Measurements from ENCODE around the gene KRTAP1-1. TPM values are rescaled to one million over a fixed set of nuclear protein-coding genes. Genes with fewer than 3 reads are reported as not detected.
"Not testable (repeated sequence)": the region's sequence is repeated elsewhere in the genome, so short reads cannot be mapped to it uniquely, and the experiment has no call there.

KRTAP1-1 gene
- total RNA-seq (2014; rRNA removed; shearing (Covaris generic); ENCODE audit: low replicate concordance): not detected in 2 replicates

GRCh38 chr17:41040783-41041571 is at the start of gene KRTAP1-1:
TSS of gene KRTAP1-1 (minus strand) at chr17:41041450. CDS start at chr17:41041397, 53 bp downstream.
- H3K9ac ChIP-seq (ENCODE audit: low read length); DNase-seq; H3K36me3 ChIP-seq (ENCODE audit: insufficient read depth, low read length); H3K9me2 ChIP-seq (replicated peaks; ENCODE audit: insufficient read depth, low read length); H3K27me3 ChIP-seq (ENCODE audit: low read length); H3K4me2 ChIP-seq (ENCODE audit: low read depth, low read length, poor library complexity, severe bottlenecking); H3K4me3 ChIP-seq (ENCODE audit: low read length); H3K27ac ChIP-seq (ENCODE audit: low read length); H3K9me3 ChIP-seq (ENCODE audit: low read length); H3K79me2 ChIP-seq (ENCODE audit: low read length); H4K20me1 ChIP-seq (ENCODE audit: insufficient read depth, low read depth, low read length); H2AFZ ChIP-seq (ENCODE audit: low read length); H3K4me1 ChIP-seq (ENCODE audit: low read length): not testable (repeated sequence)

DNA sequence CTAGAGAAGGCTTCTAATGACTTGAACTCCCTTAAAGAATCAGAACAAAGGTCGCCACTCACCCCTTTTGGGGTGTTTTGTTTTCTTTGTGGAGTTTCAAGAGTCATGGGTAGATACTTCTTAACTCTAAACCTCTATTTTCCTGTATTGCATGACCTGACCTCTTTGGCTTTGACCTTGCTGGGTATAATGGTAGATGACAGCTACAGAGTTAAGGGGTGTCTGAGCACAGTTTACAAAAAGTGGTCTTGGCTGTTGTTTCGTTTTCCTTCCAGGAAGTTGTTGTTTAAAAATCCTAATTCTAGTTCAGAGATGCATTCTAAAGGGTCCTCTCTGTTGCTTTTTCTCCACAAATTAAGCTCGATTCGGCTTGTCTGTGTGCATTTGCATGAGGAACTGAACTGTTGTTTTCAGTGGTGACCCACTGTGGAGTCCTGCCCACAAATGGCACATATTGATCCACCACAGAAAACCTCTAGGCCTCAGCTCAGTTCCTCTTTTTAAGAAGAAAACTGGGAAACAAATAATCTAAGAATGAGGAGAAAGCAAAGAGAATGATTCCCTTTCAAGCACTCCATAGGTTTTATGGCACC is 47.6 kb upstream of the KRTAP1-1 start:
- H4K20me1 ChIP-seq (ENCODE audit: insufficient read depth, low read depth, low read length); H3K9ac ChIP-seq (ENCODE audit: low read length); H3K9me2 ChIP-seq (replicated peaks; ENCODE audit: insufficient read depth, low read length); H3K4me3 ChIP-seq (ENCODE audit: low read length); H3K79me2 ChIP-seq (ENCODE audit: low read length); H3K27me3 ChIP-seq (ENCODE audit: low read length); H3K27ac ChIP-seq (ENCODE audit: low read length); H3K9me3 ChIP-seq (ENCODE audit: low read length); H2AFZ ChIP-seq (ENCODE audit: low read length); H3K4me2 ChIP-seq (ENCODE audit: low read depth, low read length, poor library complexity, severe bottlenecking); H3K36me3 ChIP-seq (ENCODE audit: insufficient read depth, low read length); H3K4me1 ChIP-seq (ENCODE audit: low read length); DNase-seq: not testable (repeated sequence)

GRCh38 chr17:41084100-41084856 is 43.0 kb upstream of the KRTAP1-1 start, which contains the start of gene KRTAP4-7:
TSS of gene KRTAP4-7 (plus strand) at chr17:41084150. CDS start at chr17:41084207, 57 bp downstream.
- not testable (repeated sequence) for H3K4me1 ChIP-seq (ENCODE audit: low read length); H3K79me2 ChIP-seq (ENCODE audit: low read length); H3K9me2 ChIP-seq (replicated peaks; ENCODE audit: insufficient read depth, low read length); H3K27ac ChIP-seq (ENCODE audit: low read length); H2AFZ ChIP-seq (ENCODE audit: low read length); H4K20me1 ChIP-seq (ENCODE audit: insufficient read depth, low read depth, low read length); DNase-seq; H3K9me3 ChIP-seq (ENCODE audit: low read length); H3K4me2 ChIP-seq (ENCODE audit: low read depth, low read length, poor library complexity, severe bottlenecking); H3K4me3 ChIP-seq (ENCODE audit: low read length); H3K27me3 ChIP-seq (ENCODE audit: low read length); H3K36me3 ChIP-seq (ENCODE audit: insufficient read depth, low read length); H3K9ac ChIP-seq (ENCODE audit: low read length)

- not testable (repeated sequence) for H3K4me1 ChIP-seq (ENCODE audit: low read length); DNase-seq; H3K4me2 ChIP-seq (ENCODE audit: low read depth, low read length, poor library complexity, severe bottlenecking); H3K27ac ChIP-seq (ENCODE audit: low read length); H3K36me3 ChIP-seq (ENCODE audit: insufficient read depth, low read length); H3K27me3 ChIP-seq (ENCODE audit: low read length); H4K20me1 ChIP-seq (ENCODE audit: insufficient read depth, low read depth, low read length); H3K9me3 ChIP-seq (ENCODE audit: low read length); H3K79me2 ChIP-seq (ENCODE audit: low read length); H3K9me2 ChIP-seq (replicated peaks; ENCODE audit: insufficient read depth, low read length); H3K9ac ChIP-seq (ENCODE audit: low read length); H2AFZ ChIP-seq (ENCODE audit: low read length); H3K4me3 ChIP-seq (ENCODE audit: low read length)
Observed at GRCh38 chr17:41083427-41083826, 42.2 kb upstream of the KRTAP1-1 start.

DNA sequence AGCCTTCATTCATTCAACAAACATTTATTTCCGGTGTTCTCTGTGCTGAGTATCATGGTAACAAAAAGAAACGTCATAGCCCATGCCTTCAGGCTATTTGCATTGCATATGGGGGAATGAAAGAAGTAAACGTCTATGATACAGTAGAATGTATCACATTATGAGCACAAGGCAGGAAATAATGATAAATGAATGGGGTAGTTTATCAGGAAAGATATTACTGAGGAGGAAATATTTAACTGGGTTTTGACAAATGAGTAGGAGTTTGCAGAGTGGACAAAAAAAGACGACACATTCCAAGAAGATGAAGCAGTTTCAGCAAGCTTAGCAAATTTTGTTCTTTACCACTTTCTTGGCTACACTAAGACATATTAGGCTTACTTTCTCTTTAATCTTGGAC is 41.4 kb upstream of the KRTAP1-1 start:
- no peak overlapping the region for H3K4me3 ChIP-seq (ENCODE audit: low read length)
- DNase-seq: no peak
- H3K36me3 ChIP-seq (ENCODE audit: insufficient read depth, low read length): no peaks in the 10 kb centered on the region
- no peak overlapping the region for H3K9ac ChIP-seq (ENCODE audit: low read length)
- H3K79me2 ChIP-seq (ENCODE audit: low read length): no peaks in the 10 kb centered on the region
- no peak overlapping the region for H3K27ac ChIP-seq (ENCODE audit: low read length)
- H3K4me1 ChIP-seq (ENCODE audit: low read length): no peaks in the 10 kb centered on the region
- no peak overlapping the region for H2AFZ ChIP-seq (ENCODE audit: low read length)
- no peaks in the 10 kb centered on the region for H4K20me1 ChIP-seq (ENCODE audit: insufficient read depth, low read depth, low read length)
- H3K9me3 ChIP-seq (ENCODE audit: low read length): no peaks in the 10 kb centered on the region
- no peaks in the 10 kb centered on the region for H3K27me3 ChIP-seq (ENCODE audit: low read length)
- H3K9me2 ChIP-seq (replicated peaks; ENCODE audit: insufficient read depth, low read length): no peaks in the 10 kb centered on the region
- no peak overlapping the region for H3K4me2 ChIP-seq (ENCODE audit: low read depth, low read length, poor library complexity, severe bottlenecking)

DNA sequence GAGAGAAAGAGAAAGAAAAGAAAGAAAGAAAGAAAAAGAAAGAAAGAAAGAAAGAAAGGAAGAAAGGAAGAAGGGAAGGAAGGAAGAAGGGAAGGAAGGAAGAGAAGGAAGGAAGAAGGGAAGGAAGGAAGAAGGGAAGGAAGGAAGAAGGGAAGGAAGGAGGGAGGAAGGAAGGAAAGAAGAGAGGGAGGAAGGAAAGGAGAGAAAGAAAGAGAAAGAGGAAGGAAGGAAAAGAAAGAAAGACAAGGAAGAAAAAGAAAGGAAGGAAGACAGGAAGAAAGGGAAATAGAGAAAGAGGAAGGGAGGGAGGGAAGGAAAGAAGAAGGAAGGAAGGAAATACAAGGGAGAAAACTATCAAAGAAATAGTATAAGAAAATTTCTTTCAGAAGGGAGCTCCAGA is 35.5 kb upstream of the KRTAP1-1 start:
- Histone ChIP-seq H3K9me3 (ENCODE audit: low read length) (no peaks in the 10 kb centered on the region), H3K4me1 (ENCODE audit: low read length) (no peaks in the 10 kb centered on the region), H3K4me2 (ENCODE audit: low read depth, low read length, poor library complexity, severe bottlenecking) (no peak overlapping the region), H3K9ac (ENCODE audit: low read length) (no peak overlapping the region), H3K79me2 (ENCODE audit: low read length) (no peaks in the 10 kb centered on the region), H2AFZ (ENCODE audit: low read length) (no peak overlapping the region), H3K27ac (ENCODE audit: low read length) (no peak overlapping the region), H3K4me3 (ENCODE audit: low read length) (no peak overlapping the region), H3K9me2 (replicated peaks; ENCODE audit: insufficient read depth, low read length) (no peaks in the 10 kb centered on the region), H4K20me1 (ENCODE audit: insufficient read depth, low read depth, low read length) (no peaks in the 10 kb centered on the region), H3K27me3 (ENCODE audit: low read length) (no peaks in the 10 kb centered on the region), H3K36me3 (ENCODE audit: insufficient read depth, low read length) (no peaks in the 10 kb centered on the region)
- DNase-seq: no peak

DNA sequence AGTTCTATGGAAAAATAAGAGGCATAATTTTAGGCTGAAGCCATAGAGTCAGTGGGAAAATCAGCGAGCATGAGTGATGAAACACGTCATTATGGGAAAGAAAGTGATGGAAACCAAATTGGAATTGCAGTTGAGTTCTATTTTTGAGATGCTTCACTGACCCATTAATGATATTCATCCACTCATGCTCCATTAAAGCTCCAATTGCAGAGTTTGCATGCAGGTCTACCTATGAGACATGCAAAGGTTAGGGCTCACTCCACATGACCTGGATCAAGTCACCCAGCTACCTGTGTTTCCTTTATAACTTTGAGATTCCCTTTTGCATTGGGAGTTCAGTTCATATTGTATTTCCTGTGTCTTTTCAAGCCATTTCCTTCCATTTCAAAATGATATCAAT is 32.4 kb upstream of the KRTAP1-1 start:
- H3K79me2 ChIP-seq (ENCODE audit: low read length): no peaks in the 10 kb centered on the region
- no peak for DNase-seq
- H3K4me3 ChIP-seq (ENCODE audit: low read length): no peak overlapping the region
- no peak overlapping the region for H3K9ac ChIP-seq (ENCODE audit: low read length)
- no peaks in the 10 kb centered on the region for H3K9me3 ChIP-seq (ENCODE audit: low read length)
- no peaks in the 10 kb centered on the region for H4K20me1 ChIP-seq (ENCODE audit: insufficient read depth, low read depth, low read length)
- no peak overlapping the region for H3K27ac ChIP-seq (ENCODE audit: low read length)
- no peaks in the 10 kb centered on the region for H3K9me2 ChIP-seq (replicated peaks; ENCODE audit: insufficient read depth, low read length)
- H3K27me3 ChIP-seq (ENCODE audit: low read length): no peaks in the 10 kb centered on the region
- H3K4me1 ChIP-seq (ENCODE audit: low read length): no peaks in the 10 kb centered on the region
- no peaks in the 10 kb centered on the region for H3K36me3 ChIP-seq (ENCODE audit: insufficient read depth, low read length)
- no peak overlapping the region for H3K4me2 ChIP-seq (ENCODE audit: low read depth, low read length, poor library complexity, severe bottlenecking)
- no peak overlapping the region for H2AFZ ChIP-seq (ENCODE audit: low read length)

DNA sequence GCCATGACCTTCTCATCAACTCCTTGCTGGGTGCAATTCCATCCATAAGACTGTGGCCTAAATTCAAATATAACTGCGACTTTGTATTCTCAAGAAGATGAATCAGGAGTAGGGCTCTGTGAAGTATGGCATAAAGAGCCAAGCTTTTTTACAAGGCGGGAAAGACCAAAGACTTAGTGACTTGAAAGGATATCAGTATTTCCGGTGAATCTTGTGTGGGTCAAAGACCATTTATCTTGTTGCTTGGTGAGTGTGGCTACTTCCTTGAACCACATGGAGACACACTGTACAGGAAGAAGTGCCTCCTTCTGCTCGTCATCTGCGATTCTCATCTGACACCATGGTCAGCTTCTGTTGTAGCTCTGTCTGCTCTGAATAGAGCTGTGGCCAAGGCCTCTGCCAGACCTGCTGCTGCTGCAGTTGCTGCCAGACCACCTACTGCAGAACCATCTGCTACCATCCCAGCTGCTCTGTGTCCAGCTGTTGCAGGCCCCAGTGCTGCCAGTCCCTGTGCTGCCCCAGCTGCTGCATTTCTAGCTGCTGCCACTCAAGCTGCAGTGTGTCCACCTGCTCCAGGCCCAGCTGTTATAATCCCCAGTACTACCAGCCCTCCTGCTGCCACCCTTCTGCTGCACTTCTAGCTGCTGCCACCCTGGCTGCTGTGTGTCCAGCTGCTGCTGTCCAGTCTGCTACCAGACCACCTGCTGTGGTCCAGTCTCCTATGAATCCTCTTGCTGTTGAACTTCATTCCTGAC is 30.5 kb upstream of the KRTAP1-1 start:
- Histone ChIP-seq H4K20me1 (ENCODE audit: insufficient read depth, low read depth, low read length) (no peaks in the 10 kb centered on the region), H2AFZ (ENCODE audit: low read length) (no peak overlapping the region), H3K9me3 (ENCODE audit: low read length) (no peaks in the 10 kb centered on the region), H3K4me1 (ENCODE audit: low read length) (no peaks in the 10 kb centered on the region), H3K4me3 (ENCODE audit: low read length) (no peak overlapping the region), H3K4me2 (ENCODE audit: low read depth, low read length, poor library complexity, severe bottlenecking) (no peak overlapping the region), H3K9ac (ENCODE audit: low read length) (no peak overlapping the region), H3K27ac (ENCODE audit: low read length) (no peak overlapping the region), H3K9me2 (replicated peaks; ENCODE audit: insufficient read depth, low read length) (no peaks in the 10 kb centered on the region), H3K79me2 (ENCODE audit: low read length) (no peaks in the 10 kb centered on the region), H3K27me3 (ENCODE audit: low read length) (no peaks in the 10 kb centered on the region), H3K36me3 (ENCODE audit: insufficient read depth, low read length) (no peaks in the 10 kb centered on the region)
- no peak for DNase-seq

Data from Karpas-422 (cell line).